Measurements from ENCODE around the gene RHOG.

DNA sequence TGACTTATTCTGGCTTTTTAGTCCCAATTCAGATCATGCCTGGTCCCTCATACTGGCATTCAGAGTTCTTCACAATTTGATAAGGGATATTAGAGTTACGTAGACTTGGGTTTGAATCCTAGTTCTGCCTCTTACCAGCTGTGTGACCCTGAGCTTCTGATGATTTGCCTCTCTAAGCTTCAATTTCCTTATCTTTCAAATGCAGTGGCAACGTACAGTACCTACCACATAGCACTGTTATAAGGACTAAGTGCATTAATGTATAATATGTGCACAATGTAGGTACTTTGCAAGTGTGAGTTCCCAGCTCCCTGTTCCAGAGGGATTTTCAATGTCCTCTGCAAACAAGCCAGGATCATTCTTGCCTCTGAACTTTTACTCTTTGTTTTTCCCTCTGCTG lies 7.3 kb downstream of the RHOG start:
- TF ChIP-seq BHLHE40 (IDR thresholded peaks at IDR 0.05; ENCODE audit: low read depth, low read length): no peak
- TF ChIP-seq, protein P1, sequence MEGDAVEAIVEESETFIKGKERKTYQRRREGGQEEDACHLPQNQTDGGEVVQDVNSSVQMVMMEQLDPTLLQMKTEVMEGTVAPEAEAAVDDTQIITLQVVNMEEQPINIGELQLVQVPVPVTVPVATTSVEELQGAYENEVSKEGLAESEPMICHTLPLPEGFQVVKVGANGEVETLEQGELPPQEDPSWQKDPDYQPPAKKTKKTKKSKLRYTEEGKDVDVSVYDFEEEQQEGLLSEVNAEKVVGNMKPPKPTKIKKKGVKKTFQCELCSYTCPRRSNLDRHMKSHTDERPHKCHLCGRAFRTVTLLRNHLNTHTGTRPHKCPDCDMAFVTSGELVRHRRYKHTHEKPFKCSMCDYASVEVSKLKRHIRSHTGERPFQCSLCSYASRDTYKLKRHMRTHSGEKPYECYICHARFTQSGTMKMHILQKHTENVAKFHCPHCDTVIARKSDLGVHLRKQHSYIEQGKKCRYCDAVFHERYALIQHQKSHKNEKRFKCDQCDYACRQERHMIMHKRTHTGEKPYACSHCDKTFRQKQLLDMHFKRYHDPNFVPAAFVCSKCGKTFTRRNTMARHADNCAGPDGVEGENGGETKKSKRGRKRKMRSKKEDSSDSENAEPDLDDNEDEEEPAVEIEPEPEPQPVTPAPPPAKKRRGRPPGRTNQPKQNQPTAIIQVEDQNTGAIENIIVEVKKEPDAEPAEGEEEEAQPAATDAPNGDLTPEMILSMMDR (IDR thresholded peaks at IDR 0.05): no peak
- TF ChIP-seq, protein P2, sequence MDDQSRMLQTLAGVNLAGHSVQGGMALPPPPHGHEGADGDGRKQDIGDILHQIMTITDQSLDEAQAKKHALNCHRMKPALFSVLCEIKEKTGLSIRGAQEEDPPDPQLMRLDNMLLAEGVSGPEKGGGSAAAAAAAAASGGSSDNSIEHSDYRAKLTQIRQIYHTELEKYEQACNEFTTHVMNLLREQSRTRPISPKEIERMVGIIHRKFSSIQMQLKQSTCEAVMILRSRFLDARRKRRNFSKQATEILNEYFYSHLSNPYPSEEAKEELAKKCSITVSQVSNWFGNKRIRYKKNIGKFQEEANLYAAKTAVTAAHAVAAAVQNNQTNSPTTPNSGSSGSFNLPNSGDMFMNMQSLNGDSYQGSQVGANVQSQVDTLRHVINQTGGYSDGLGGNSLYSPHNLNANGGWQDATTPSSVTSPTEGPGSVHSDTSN (IDR thresholded peaks at IDR 0.05): no peak
- no peak for TF ChIP-seq CHD2 (IDR thresholded peaks at IDR 0.05; ENCODE audit: low read length, partially characterized antibody)
- TF ChIP-seq POLR2A (IDR thresholded peaks at IDR 0.05; ENCODE audit: low read length): no peak
- no peak for TF ChIP-seq SMC3 (IDR thresholded peaks at IDR 0.05)
- no peak for TF ChIP-seq NR3C1 (IDR thresholded peaks at IDR 0.05)
- no peak for TF ChIP-seq CBX2 (IDR thresholded peaks at IDR 0.05; ENCODE audit: borderline replicate concordance, low read depth)
- TF ChIP-seq MAFK (IDR thresholded peaks at IDR 0.05; ENCODE audit: partially characterized antibody): no peak
- no peak for TF ChIP-seq SREBF2 (IDR thresholded peaks at IDR 0.05)
- no peak for TF ChIP-seq FOSL2 (IDR thresholded peaks at IDR 0.05)
- no peak for TF ChIP-seq FOSL2 (CRISPR knock-in tag; IDR thresholded peaks at IDR 0.05)
- no peak for TF ChIP-seq HOXB5 (CRISPR knock-in tag; IDR thresholded peaks at IDR 0.05)
- no peak for TF ChIP-seq KDM1A (IDR thresholded peaks at IDR 0.05; ENCODE audit: low read depth)
- TF ChIP-seq MAZ (IDR thresholded peaks at IDR 0.05; ENCODE audit: borderline replicate concordance, low read depth, low read length): no peak
